Measurements from ENCODE around the gene CELA2A. TPM values are rescaled to one million over a fixed set of nuclear protein-coding genes. Genes with fewer than 3 reads are reported as not detected.
"Not testable (repeated sequence)": the region's sequence is repeated elsewhere in the genome, so short reads cannot be mapped to it uniquely, and the experiment has no call there.

CELA2A gene
- total and polyA plus RNA-seq, 2 donors (not counting 1 experiment from before 2014, with no cell fraction given), result not detected

DNA sequence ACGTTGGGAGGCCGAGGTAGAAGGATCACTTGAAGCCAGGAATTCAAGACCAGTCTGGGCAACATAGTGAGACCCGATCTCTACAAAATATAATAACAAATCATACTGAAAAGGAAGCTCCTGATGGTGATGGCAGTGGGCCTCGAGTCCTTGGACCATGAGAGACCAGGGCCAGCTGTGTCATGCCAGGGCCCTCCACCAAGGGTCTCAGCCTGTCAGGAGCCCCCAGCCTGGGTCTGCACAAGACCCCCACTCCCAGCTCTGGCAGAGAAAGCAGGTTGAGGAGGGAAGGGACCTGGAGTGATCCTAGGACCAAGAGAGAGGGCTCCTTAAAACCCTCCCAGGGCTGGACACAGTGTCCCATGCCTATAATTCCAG is 25.0 kb upstream of the CELA2A start:
- Histone ChIP-seq H3K4me2 (ENCODE audit: extremely low read depth, insufficient read depth, low read length) (no peak overlapping the region), H2AFZ (ENCODE audit: low read length) (no peak overlapping the region), H3K27me3 (ENCODE audit: control insufficient read depth, insufficient read depth, low read length) (no peaks in the 10 kb centered on the region), H3K4me1 (ENCODE audit: control insufficient read depth, extremely low read depth, insufficient read depth, low read length) (peaks cover 14% of the 10 kb centered on the region), H3K79me2 (ENCODE audit: control insufficient read depth, insufficient read depth, low read length) (no peaks in the 10 kb centered on the region), H3K27ac (ENCODE audit: insufficient read depth, low read length) (no peak overlapping the region), H3K36me3 (ENCODE audit: control insufficient read depth, insufficient read depth, low read length) (peaks cover 2% of the 10 kb centered on the region), H3K4me3 (replicated peaks in 1 of 4; ENCODE audit: control extremely low read depth in 1 of 4, insufficient read depth in 1 of 4, low read depth in 3 of 4, low read length in 4 of 4) (no peak overlapping the region), H3K9ac (ENCODE audit: insufficient read depth, low read length) (no peak overlapping the region), H4K20me1 (ENCODE audit: control insufficient read depth, extremely low read depth, insufficient read depth, low read length) (no peaks in the 10 kb centered on the region), H3K9me3 (ENCODE audit: control insufficient read depth, insufficient read depth, low read depth, low read length) (no peaks in the 10 kb centered on the region)
- TF ChIP-seq CTCF (conservative IDR thresholded peaks at IDR 0.05 in 1 of 2, IDR thresholded peaks at IDR 0.05 in 1 of 2; ENCODE audit: low read depth in 1 of 2, low read length in 2 of 2) (no peak), EZH2 (IDR thresholded peaks at IDR 0.05; ENCODE audit: low read length, missing control alignments) (no peak)
- DNase-seq (ENCODE audit: low read depth in 2 of 2), result no peak

- H3K27ac ChIP-seq (ENCODE audit: insufficient read depth, low read length), result peak overlapping the region; percentile 35
- peaks cover 2% of the 10 kb centered on the region for H3K36me3 ChIP-seq (ENCODE audit: control insufficient read depth, insufficient read depth, low read length)
Observed at GRCh38 chr1:15432324-15432723, 24.2 kb upstream of the CELA2A start.

DNA sequence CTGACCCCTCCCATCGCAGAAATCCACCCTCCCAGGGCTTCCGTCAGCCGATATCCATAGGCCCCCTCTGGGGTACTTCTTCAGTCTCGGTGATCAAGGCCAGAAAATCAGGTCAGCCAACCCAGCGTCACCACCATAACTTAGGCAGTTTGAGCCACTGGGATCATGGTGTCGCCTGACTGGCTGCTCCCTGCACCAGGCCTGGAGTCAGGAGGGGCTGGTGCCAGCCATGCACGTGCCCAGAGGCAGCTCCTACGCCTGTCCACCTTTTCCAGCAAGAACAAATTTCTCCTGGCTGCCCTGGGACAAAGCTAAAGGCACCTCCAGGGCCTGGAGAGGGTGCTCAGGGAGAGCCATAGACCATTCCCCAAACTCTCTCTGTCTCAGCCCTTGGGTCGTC is 23.1 kb upstream of the CELA2A start:
- DNase-seq (ENCODE audit: low read depth in 2 of 2), result no peak
- no peaks in the 10 kb centered on the region for H3K27me3 ChIP-seq (ENCODE audit: control insufficient read depth, insufficient read depth, low read length)
- no peak overlapping the region for H3K9ac ChIP-seq (ENCODE audit: insufficient read depth, low read length)
- H3K27ac ChIP-seq (ENCODE audit: insufficient read depth, low read length), result peak overlapping the region; percentile 52
- no peak for TF ChIP-seq EZH2 (IDR thresholded peaks at IDR 0.05; ENCODE audit: low read length, missing control alignments)
- no peak for TF ChIP-seq CTCF (conservative IDR thresholded peaks at IDR 0.05 in 1 of 2, IDR thresholded peaks at IDR 0.05 in 1 of 2; ENCODE audit: low read depth in 1 of 2, low read length in 2 of 2)
- H2AFZ ChIP-seq (ENCODE audit: low read length), result no peak overlapping the region
- peaks cover 14% of the 10 kb centered on the region for H3K4me1 ChIP-seq (ENCODE audit: control insufficient read depth, extremely low read depth, insufficient read depth, low read length)
- no peak overlapping the region for H3K4me2 ChIP-seq (ENCODE audit: extremely low read depth, insufficient read depth, low read length)
- H3K36me3 ChIP-seq (ENCODE audit: control insufficient read depth, insufficient read depth, low read length), result peaks cover 2% of the 10 kb centered on the region
- no peaks in the 10 kb centered on the region for H4K20me1 ChIP-seq (ENCODE audit: control insufficient read depth, extremely low read depth, insufficient read depth, low read length)
- H3K9me3 ChIP-seq (ENCODE audit: control insufficient read depth, insufficient read depth, low read depth, low read length), result no peaks in the 10 kb centered on the region
- H3K79me2 ChIP-seq (ENCODE audit: control insufficient read depth, insufficient read depth, low read length), result no peaks in the 10 kb centered on the region
- no peak overlapping the region for H3K4me3 ChIP-seq (replicated peaks in 1 of 4; ENCODE audit: control extremely low read depth in 1 of 4, insufficient read depth in 1 of 4, low read depth in 3 of 4, low read length in 4 of 4)

More at GRCh38 chr1:15432324-15432723, 24.2 kb upstream of the CELA2A start:
- peak in 1 of 2 donors; percentile 61 for DNase-seq (ENCODE audit: low read depth in 2 of 2)
- Histone ChIP-seq H3K4me1 (ENCODE audit: control insufficient read depth, extremely low read depth, insufficient read depth, low read length) (peaks cover 14% of the 10 kb centered on the region), H3K79me2 (ENCODE audit: control insufficient read depth, insufficient read depth, low read length) (no peaks in the 10 kb centered on the region), H3K4me3 (replicated peaks in 1 of 4; ENCODE audit: control extremely low read depth in 1 of 4, insufficient read depth in 1 of 4, low read depth in 3 of 4, low read length in 4 of 4) (no peak overlapping the region), H3K27me3 (ENCODE audit: control insufficient read depth, insufficient read depth, low read length) (no peaks in the 10 kb centered on the region), H3K4me2 (ENCODE audit: extremely low read depth, insufficient read depth, low read length) (no peak overlapping the region), H2AFZ (ENCODE audit: low read length) (no peak overlapping the region), H3K9ac (ENCODE audit: insufficient read depth, low read length) (no peak overlapping the region), H4K20me1 (ENCODE audit: control insufficient read depth, extremely low read depth, insufficient read depth, low read length) (no peaks in the 10 kb centered on the region), H3K9me3 (ENCODE audit: control insufficient read depth, insufficient read depth, low read depth, low read length) (no peaks in the 10 kb centered on the region)
- TF ChIP-seq EZH2 (IDR thresholded peaks at IDR 0.05; ENCODE audit: low read length, missing control alignments) (no peak), CTCF (conservative IDR thresholded peaks at IDR 0.05 in 1 of 2, IDR thresholded peaks at IDR 0.05 in 1 of 2; ENCODE audit: low read depth in 1 of 2, low read length in 2 of 2) (no peak)

- not testable (repeated sequence) for H3K9me3 ChIP-seq (ENCODE audit: control insufficient read depth, insufficient read depth, low read depth, low read length); H4K20me1 ChIP-seq (ENCODE audit: control insufficient read depth, extremely low read depth, insufficient read depth, low read length)
Observed at GRCh38 chr1:15434739-15435138, 21.8 kb upstream of the CELA2A start.

More at GRCh38 chr1:15434739-15435138, 21.8 kb upstream of the CELA2A start:
- not testable (repeated sequence) for H3K79me2 ChIP-seq (ENCODE audit: control insufficient read depth, insufficient read depth, low read length); H3K4me2 ChIP-seq (ENCODE audit: extremely low read depth, insufficient read depth, low read length); H3K9ac ChIP-seq (ENCODE audit: insufficient read depth, low read length); H2AFZ ChIP-seq (ENCODE audit: low read length); H3K27me3 ChIP-seq (ENCODE audit: control insufficient read depth, insufficient read depth, low read length); H3K4me3 ChIP-seq (replicated peaks in 1 of 4; ENCODE audit: control extremely low read depth in 1 of 4, insufficient read depth in 1 of 4, low read depth in 3 of 4, low read length in 4 of 4); H3K36me3 ChIP-seq (ENCODE audit: control insufficient read depth, insufficient read depth, low read length); H3K27ac ChIP-seq (ENCODE audit: insufficient read depth, low read length)
- H3K4me1 ChIP-seq (ENCODE audit: control insufficient read depth, extremely low read depth, insufficient read depth, low read length), result peaks cover 13% of the 10 kb centered on the region
- DNase-seq (ENCODE audit: low read depth in 2 of 2), result peak in 1 of 2 donors; percentile 46
